DOHH2 (cell line): ENCODE measurements around the gene PXT1.

Source experiments
- H3F3A ChIP-seq: fragments of 200-600 bp; sonication (generic), shearing (Covaris generic); 2 replicates; pipeline ENCODE4 v1.6.0; 2016; ENCODE audit warnings: antibody characterized with exemption, mild to moderate bottlenecking; ENCODE audit not compliant: control insufficient read depth, insufficient read depth
- H3K27ac ChIP-seq: fragments of 200-600 bp; sonication (generic); 2 replicates; pipeline ENCODE4 v1.5.1; 2014; ENCODE audit warnings: low read depth, mild to moderate bottlenecking, low read length, moderate library complexity
- H3K27me3 ChIP-seq: fragments of 200-600 bp; sonication (generic); 2 replicates; pipeline ENCODE4 v1.6.1; 2014; ENCODE audit warnings: mild to moderate bottlenecking, low read length, mixed read lengths; ENCODE audit not compliant: control insufficient read depth
- H3K36me3 ChIP-seq: fragments of 200-600 bp; sonication (generic); 2 replicates; pipeline ENCODE4 v1.6.1; 2014; ENCODE audit warnings: mild to moderate bottlenecking, low read length, moderate library complexity, mixed read lengths; ENCODE audit not compliant: control insufficient read depth
- H3K4me1 ChIP-seq: fragments of 200-600 bp; sonication (generic); 2 replicates; pipeline ENCODE4 v1.6.1; 2014; ENCODE audit warnings: mild to moderate bottlenecking, low read length, mixed read lengths; ENCODE audit not compliant: control insufficient read depth
- H3K4me2 ChIP-seq: fragments of 200-600 bp; sonication (generic); 2 replicates; pipeline ENCODE4 v1.6.0; 2014; ENCODE audit warnings: mild to moderate bottlenecking, low read length, moderate library complexity
- H3K4me3 ChIP-seq: fragments of 200-600 bp; sonication (generic); 2 replicates; pipeline ENCODE4 v1.5.1; 2014; ENCODE audit warnings: mild to moderate bottlenecking, low read length, mixed read lengths
- H3K79me2 ChIP-seq: fragments of 200-600 bp; sonication (generic); 2 replicates; pipeline ENCODE4 v1.6.1; 2014; ENCODE audit warnings: mild to moderate bottlenecking, low read length, mixed read lengths; ENCODE audit not compliant: control insufficient read depth
- H3K9me2 ChIP-seq: fragments of 200-600 bp; sonication (generic); replicated peaks from 2 replicates; pipeline ENCODE4 v1.6.1; 2014; ENCODE audit warnings: mild to moderate bottlenecking, low read length, mixed read lengths; ENCODE audit not compliant: control insufficient read depth
- H3K9me3 ChIP-seq: fragments of 200-600 bp; sonication (generic); 2 replicates; pipeline ENCODE4 v1.6.1; 2014; ENCODE audit warnings: antibody characterized with exemption, low read length, mixed read lengths; ENCODE audit not compliant: control insufficient read depth, insufficient read depth
- H4K20me1 ChIP-seq: fragments of 200-600 bp; sonication (generic); 2 replicates; pipeline ENCODE4 v1.6.0; 2014; ENCODE audit warnings: low read depth, mild to moderate bottlenecking, antibody characterized with exemption, low read length, moderate library complexity; ENCODE audit not compliant: control insufficient read depth, insufficient read depth
- CTCF ChIP-seq: fragments of 200-600 bp; sonication (generic); IDR thresholded peaks from one replicate; pipeline ENCODE4 v1.5.1; 2014; ENCODE audit warnings: antibody characterized with exemption, mild to moderate bottlenecking, low read depth, low read length; ENCODE audit not compliant: poor library complexity, severe bottlenecking
- EZH2phosphoT487 ChIP-seq: fragments of 200-600 bp; sonication (generic); IDR thresholded peaks from 2 replicates; pipeline ENCODE4 v1.6.1; 2017; ENCODE audit warnings: borderline replicate concordance, mild to moderate bottlenecking, antibody characterized with exemption, low read length, moderate library complexity, mixed read lengths

The PXT1 gene

GRCh38 chr6:36422714-36423100, 19.9 kb downstream of the PXT1 start:
- Histone ChIP-seq H3K9me2 (no peaks in the 10 kb centered on the region), H3K27ac (peak overlapping the region; percentile 31), H4K20me1 (no peaks in the 10 kb centered on the region), H3K36me3 (no peaks in the 10 kb centered on the region), H3K4me2 (peak overlapping the region; percentile 100), H3F3A (0 out of 2 replicates have a peak, but pooled peaks cover 3% of the 10 kb centered on the region), H3K4me1 (peaks cover 18% of the 10 kb centered on the region), H3K9me3 (no peaks in the 10 kb centered on the region), H3K79me2 (no peaks in the 10 kb centered on the region), H3K4me3 (peak overlapping the region; percentile 83), H3K27me3 (no peaks in the 10 kb centered on the region)
- TF ChIP-seq EZH2phosphoT487 (no peak), CTCF (no peak)

GRCh38 chr6:36419310-36419709, 23.3 kb downstream of the PXT1 start:
- no peaks in the 10 kb centered on the region for H3K79me2 ChIP-seq
- H4K20me1 ChIP-seq: no peaks in the 10 kb centered on the region
- H3K27ac ChIP-seq: no peak overlapping the region
- TF ChIP-seq CTCF (no peak), EZH2phosphoT487 (no peak)
- no peaks in the 10 kb centered on the region for H3K36me3 ChIP-seq
- H3K4me1 ChIP-seq: peaks cover 18% of the 10 kb centered on the region
- 0 out of 2 replicates have a peak, but pooled peaks cover 5% of the 10 kb centered on the region for H3K27me3 ChIP-seq
- no peak overlapping the region for H3K4me3 ChIP-seq
- H3K4me2 ChIP-seq: no peak overlapping the region
- H3F3A ChIP-seq: no peaks in the 10 kb centered on the region
- H3K9me2 ChIP-seq: no peaks in the 10 kb centered on the region
- H3K9me3 ChIP-seq: no peaks in the 10 kb centered on the region

GRCh38 chr6:36418558-36418957, 24.1 kb downstream of the PXT1 start:
- Histone ChIP-seq H3K36me3 (no peaks in the 10 kb centered on the region), H3K9me2 (no peaks in the 10 kb centered on the region), H3K4me3 (no peak overlapping the region), H3K27me3 (0 out of 2 replicates have a peak, but pooled peaks cover 5% of the 10 kb centered on the region), H3K9me3 (0 out of 2 replicates have a peak, but pooled peaks cover 1% of the 10 kb centered on the region), H3K4me1 (peaks cover 12% of the 10 kb centered on the region), H3K27ac (no peak overlapping the region), H3K4me2 (no peak overlapping the region), H4K20me1 (no peaks in the 10 kb centered on the region), H3K79me2 (no peaks in the 10 kb centered on the region), H3F3A (no peaks in the 10 kb centered on the region)
- TF ChIP-seq EZH2phosphoT487: no peak
- TF ChIP-seq CTCF: no peak
